ENCODE results near the gene ACTC1. TPM values are rescaled to one million over a fixed set of nuclear protein-coding genes. Genes with fewer than 3 reads are reported as not detected.

The ACTC1 gene
- not detected in 2 replicates for total RNA-seq

DNA sequence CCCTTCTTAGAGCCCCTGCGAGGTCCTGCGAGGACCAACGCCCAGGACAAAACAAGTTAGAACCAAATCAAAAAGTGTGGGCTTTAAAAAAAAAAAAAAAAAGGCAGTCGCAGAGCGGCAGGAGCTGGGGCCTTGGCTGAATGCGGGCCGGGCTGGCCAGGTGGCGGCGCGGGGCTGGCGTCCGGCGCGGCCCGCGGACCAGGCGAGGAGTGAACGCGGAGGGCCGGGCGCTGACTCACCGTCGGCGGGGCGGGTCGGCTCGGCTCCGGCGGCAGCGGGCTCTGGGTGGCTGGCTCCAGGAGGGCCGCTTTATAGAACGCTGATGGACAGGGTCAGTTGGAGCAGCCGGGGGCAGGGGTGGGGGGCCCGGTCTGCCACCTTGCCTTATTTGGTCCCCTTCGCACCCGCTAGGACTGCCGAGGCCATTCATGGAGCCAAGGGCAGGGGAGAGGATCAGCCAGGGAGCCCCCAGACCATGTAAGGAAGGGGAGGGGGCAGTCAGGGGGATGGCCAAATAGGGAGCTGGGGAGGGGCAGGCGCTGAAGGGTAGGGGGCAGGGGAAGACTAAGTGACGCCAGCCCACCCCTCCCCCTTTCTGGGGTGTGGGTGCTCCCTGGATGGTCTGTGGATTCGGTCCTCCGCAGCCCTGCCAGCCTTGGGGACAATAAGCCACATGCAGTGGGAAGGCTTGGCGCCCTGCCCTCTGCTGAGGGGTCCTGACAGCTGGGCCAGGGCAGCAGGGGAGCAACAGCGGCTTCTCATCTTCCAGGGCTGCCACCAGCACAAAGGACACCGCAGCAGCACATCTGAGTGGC, at the start of gene ACTC1:
TSS of gene ACTC1 (minus strand) at position 283 of the 815 bp plus-strand sequence. CDS start 741 bp downstream, outside the sequence.

DNA sequence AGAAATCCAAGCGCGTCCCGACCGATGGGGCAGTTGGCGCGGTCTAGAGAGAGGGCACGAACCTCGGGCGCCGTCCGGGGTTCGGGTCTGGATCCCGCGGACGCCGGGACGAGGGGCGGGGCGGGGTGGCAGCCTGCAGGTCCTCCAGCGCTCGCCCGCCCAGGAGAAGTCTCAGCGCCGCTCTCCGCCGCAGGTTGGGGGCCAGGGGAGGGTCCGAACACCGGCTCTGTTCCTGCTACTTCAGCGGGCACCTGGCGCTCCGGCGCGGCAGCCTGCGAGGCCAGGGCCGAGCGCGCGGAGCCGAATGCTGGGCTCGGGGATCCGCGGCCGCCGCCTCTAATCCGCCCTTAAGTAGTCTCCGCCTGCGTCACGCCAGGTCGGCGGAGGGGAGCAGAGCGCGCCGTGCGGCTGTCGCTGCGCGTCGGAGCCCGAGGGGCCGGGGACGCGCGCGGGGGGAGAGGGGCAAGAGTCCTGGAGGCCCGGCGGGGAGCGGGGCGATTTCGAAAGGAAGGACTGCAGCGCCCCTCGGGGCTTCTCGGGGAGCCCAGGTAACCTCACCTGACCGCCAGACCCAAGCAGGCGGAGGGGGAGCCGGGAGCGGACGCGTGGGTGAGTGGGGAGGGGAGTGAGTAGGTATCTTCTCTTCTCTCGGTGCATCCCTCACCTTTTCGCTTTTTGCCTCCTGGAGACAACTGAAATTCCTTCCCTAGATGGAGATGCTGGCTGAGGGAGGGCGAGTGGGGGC, 40.5 kb downstream of the ACTC1 start, which contains the start of gene GJD2:
TSS of gene GJD2 (minus strand) at position 325 of the 745 bp plus-strand sequence. CDS start 510 bp downstream, outside the sequence.

Other genes with a start within 250 kb of the ACTC1 start
- gene GOLGA8B, start 211.9 kb downstream of the ACTC1 start, total RNA-seq: 35.5 and 40.0 TPM in 2 replicates
- not detected in 2 replicates for gene GJD2, start 40.6 kb downstream of the ACTC1 start, total RNA-seq
- 60.8 and 62.5 TPM in 2 replicates for gene AQR, start 174.2 kb upstream of the ACTC1 start, total RNA-seq
- 54.9 and 59.2 TPM in 2 replicates for gene ZNF770, start 192.7 kb upstream of the ACTC1 start, total RNA-seq

Measured in thoracic aorta endothelial cell (primary cell).